Endothelial cell of hepatic sinusoid (primary cell): ENCODE measurements around the gene AQP2.

ENCODE experiments used
- in situ Hi-C: cut with HindIII; loops from 2 replicates; pipeline ENCODE4 v1.10.0; 2017; ENCODE audit warnings: low sequenced_read_pairs

AQP2 gene

GRCh38 chr12:49950273-49951251, at the start of gene AQP2:
Gene AQP2, plus strand, starts transcription at chr12:49950737. Its CDS starts 94 bp downstream, at chr12:49950831.
- in situ Hi-C loops: loop anchor here (5.0 kb wide), 1 partner anchor 58 kb away; no protein-coding TSS in a partner anchor

- in situ Hi-C loops: no loop called here
These were observed 49.5 kb upstream of the AQP2 start for GRCh38 chr12:49901026-49901425.

GRCh38 chr12:49901986-49902385, 48.6 kb upstream of the AQP2 start:
- in situ Hi-C loops: no loop called here

- in situ Hi-C loops: no loop called here
These were observed 47.9 kb upstream of the AQP2 start for GRCh38 chr12:49902399-49903350.

GRCh38 chr12:49903351-49903699, 47.2 kb upstream of the AQP2 start:
- in situ Hi-C loops: no loop called here

- in situ Hi-C loops: no loop called here
These were observed 46.7 kb upstream of the AQP2 start, which contains the start of gene FAIM2 for GRCh38 chr12:49903700-49904423. Gene FAIM2, minus strand, starts transcription at chr12:49903900. Its CDS starts 108 bp downstream, at chr12:49903792.

- in situ Hi-C loops: no loop called here
These were observed 45.9 kb upstream of the AQP2 start for GRCh38 chr12:49904601-49905000.

GRCh38 chr12:49905718-49906314, 44.7 kb upstream of the AQP2 start:
- in situ Hi-C loops: no loop called here

- in situ Hi-C loops: no loop called here
These were observed 43.2 kb upstream of the AQP2 start for GRCh38 chr12:49907352-49907751.

GRCh38 chr12:49909356-49909755, 41.2 kb upstream of the AQP2 start:
- in situ Hi-C loops: no loop called here

- in situ Hi-C loops: no loop called here
These were observed 40.7 kb upstream of the AQP2 start for GRCh38 chr12:49909826-49910225.

- in situ Hi-C loops: no loop called here
These were observed 40.0 kb upstream of the AQP2 start for GRCh38 chr12:49910331-49911212.

- in situ Hi-C loops: no loop called here
These were observed 39.3 kb upstream of the AQP2 start for GRCh38 chr12:49911213-49911605.

GRCh38 chr12:49912345-49913255, 37.9 kb upstream of the AQP2 start:
- in situ Hi-C loops: no loop called here

- in situ Hi-C loops: no loop called here
These were observed 34.2 kb upstream of the AQP2 start for GRCh38 chr12:49916129-49916919.

- in situ Hi-C loops: no loop called here
These were observed 33.3 kb upstream of the AQP2 start for GRCh38 chr12:49917166-49917787.

GRCh38 chr12:49917788-49918173, 32.8 kb upstream of the AQP2 start:
- in situ Hi-C loops: no loop called here
